IPS-20b (cell line): ENCODE measurements around the gene DIP2B.

Experiments used
- H3K27ac ChIP-seq: one replicate; pipeline ENCODE4 v1.5.1; 2013; ENCODE audit warnings: low read length
- H3K27me3 ChIP-seq: 2 replicates; pipeline ENCODE4 v1.6.1; 2013; ENCODE audit warnings: mild to moderate bottlenecking, low read length, inconsistent platforms; ENCODE audit not compliant: insufficient read depth
- H3K36me3 ChIP-seq: 2 replicates; pipeline ENCODE4 v1.6.1; 2013; ENCODE audit warnings: low read depth, mild to moderate bottlenecking, inconsistent platforms, low read length, moderate library complexity; ENCODE audit not compliant: insufficient read depth
- H3K4me1 ChIP-seq: 2 replicates; pipeline ENCODE4 v1.6.1; 2013; ENCODE audit warnings: mild to moderate bottlenecking, control low read depth, inconsistent platforms, low read length, moderate library complexity; ENCODE audit not compliant: insufficient read depth
- H3K4me3 ChIP-seq: 2 replicates; pipeline ENCODE4 v1.5.1; 2013; ENCODE audit warnings: mild to moderate bottlenecking, low read length, inconsistent platforms
- H3K9ac ChIP-seq: 2 replicates; pipeline ENCODE4 v1.6.1; 2013; ENCODE audit warnings: low read depth, mild to moderate bottlenecking, inconsistent platforms, low read length, moderate library complexity
- H3K9me3 ChIP-seq: 2 replicates; pipeline ENCODE4 v1.6.1; 2013; ENCODE audit warnings: mild to moderate bottlenecking, low read depth, low read length, inconsistent platforms; ENCODE audit not compliant: insufficient read depth

Gene DIP2B

DNA sequence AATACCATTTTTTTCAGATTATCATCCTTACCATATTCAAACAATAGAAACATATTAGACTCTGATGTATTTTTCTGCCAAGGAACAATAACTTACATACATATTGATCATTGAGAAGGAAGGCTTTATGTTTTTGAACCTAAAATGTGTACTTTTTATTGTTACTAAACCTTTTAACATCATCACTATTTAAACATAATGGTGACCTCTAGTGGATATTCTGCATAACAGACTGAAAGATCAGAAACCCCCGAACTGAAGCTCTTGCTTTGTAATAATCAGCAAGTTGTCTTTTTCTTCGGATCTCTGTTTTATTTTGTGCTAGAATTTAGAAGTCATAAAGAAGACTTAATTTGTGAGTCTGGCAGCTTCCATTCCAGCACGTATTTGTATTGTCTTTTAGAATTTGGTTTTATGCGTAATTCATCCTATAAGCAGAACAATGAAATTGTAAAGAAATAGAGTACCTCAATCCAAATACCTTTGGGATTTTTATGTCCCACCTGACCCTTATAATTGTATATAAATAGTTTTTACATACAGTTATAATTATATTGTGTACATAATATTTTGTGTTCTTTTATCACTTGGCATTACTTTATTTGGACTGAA is 133.2 kb downstream of the DIP2B start:
- Histone ChIP-seq H3K9ac (no peak overlapping the region), H3K27me3 (no peaks in the 10 kb centered on the region), H3K9me3 (no peaks in the 10 kb centered on the region), H3K36me3 (no peaks in the 10 kb centered on the region), H3K4me1 (peaks cover 6% of the 10 kb centered on the region; the same call in 1 of the 2 replicates), H3K27ac (no peak overlapping the region), H3K4me3 (no peak overlapping the region)

DNA sequence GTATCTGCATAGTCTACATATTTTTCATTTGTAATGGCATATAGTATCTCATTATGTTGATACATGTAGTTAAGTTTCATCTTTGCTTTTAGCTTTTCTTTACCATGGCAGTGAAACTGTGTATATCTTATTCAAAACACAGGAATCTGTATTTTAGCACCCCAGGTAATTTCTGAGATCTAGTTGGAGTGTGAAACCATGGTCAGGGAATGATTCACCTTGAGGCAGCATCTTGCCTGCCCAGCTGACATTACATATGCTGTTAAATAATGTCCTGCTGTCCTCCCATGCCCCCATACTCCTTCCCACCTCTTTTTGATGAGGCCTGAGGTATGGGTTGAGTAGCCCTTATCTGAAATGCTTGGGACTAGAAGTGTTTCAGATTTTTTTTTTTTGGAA is 133.7 kb downstream of the DIP2B start:
- H3K36me3 ChIP-seq, result no peaks in the 10 kb centered on the region

DNA sequence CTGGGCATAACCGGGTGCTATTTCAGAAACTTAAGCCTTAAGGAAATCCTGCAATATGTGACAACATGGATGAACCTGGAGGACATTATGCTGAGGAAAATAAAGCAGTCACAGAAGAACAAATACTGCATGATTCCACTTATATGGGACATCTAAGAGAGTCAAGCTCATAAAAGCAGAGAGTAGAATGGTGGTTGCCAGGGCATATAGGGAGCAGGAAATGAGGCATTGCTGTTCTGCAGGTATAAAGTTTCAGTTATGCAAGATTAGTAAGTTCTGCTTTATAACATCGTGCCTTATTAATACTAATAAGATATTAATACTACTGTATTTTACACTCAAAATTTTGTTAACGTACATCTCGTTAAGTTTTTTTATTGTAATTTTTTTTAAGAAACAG is 134.9 kb downstream of the DIP2B start:
- no peaks in the 10 kb centered on the region for H3K27me3 ChIP-seq
- H3K4me1 ChIP-seq, result peaks cover 6% of the 10 kb centered on the region; the same call in 1 of the 2 replicates
- peaks cover 7% of the 10 kb centered on the region; the same call in 1 of the 2 replicates for H3K36me3 ChIP-seq
- no peaks in the 10 kb centered on the region for H3K9me3 ChIP-seq
- H3K9ac ChIP-seq, result no peak overlapping the region
- H3K4me3 ChIP-seq, result no peak overlapping the region
- H3K27ac ChIP-seq, result no peak overlapping the region

More for the DNA sequence above, 133.7 kb downstream of the DIP2B start:
- Histone ChIP-seq H3K9ac (no peak overlapping the region), H3K27ac (no peak overlapping the region), H3K9me3 (no peaks in the 10 kb centered on the region), H3K4me3 (no peak overlapping the region), H3K4me1 (peaks cover 6% of the 10 kb centered on the region; the same call in 1 of the 2 replicates), H3K27me3 (no peaks in the 10 kb centered on the region)

DNA sequence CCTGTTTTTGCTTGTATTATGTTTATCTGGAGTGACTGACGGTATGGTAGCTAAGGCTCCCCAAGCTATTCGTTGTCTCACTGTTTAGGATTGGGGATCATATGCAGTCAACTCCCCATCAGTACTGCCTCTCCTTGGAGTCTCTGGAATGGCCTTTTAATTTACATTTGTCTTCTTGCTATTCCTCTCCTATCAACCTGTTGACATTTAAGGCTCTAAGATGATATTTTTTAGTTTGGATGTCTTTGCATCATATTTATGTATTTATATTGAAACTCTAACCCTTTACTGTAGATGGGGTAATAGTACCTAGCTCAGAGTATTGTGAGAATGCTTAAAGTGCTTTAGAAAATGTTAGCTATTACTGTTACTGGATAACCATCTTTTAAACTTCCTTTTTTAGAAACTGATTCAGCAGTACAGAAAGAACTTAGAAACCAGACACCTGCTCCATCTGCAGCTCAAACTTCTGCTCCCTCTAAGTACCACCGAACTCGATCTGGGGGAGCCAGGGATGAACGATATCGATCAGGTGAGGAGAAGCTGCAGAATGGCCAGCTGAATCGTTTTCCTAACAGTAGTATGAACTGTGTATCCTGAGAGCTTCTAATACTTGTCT is 135.6 kb downstream of the DIP2B start:
- Histone ChIP-seq H3K4me1 (peaks cover 6% of the 10 kb centered on the region; the same call in 1 of the 2 replicates), H3K27me3 (no peaks in the 10 kb centered on the region), H3K9ac (no peak overlapping the region), H3K36me3 (peaks cover 7% of the 10 kb centered on the region; the same call in 1 of the 2 replicates), H3K9me3 (no peaks in the 10 kb centered on the region), H3K4me3 (no peak overlapping the region), H3K27ac (no peak overlapping the region)

GRCh38 chr12:50641566-50641965 is 136.8 kb downstream of the DIP2B start:
- no peaks in the 10 kb centered on the region for H3K9me3 ChIP-seq
- H3K4me1 ChIP-seq, result peaks cover 6% of the 10 kb centered on the region; the same call in 1 of the 2 replicates
- no peak overlapping the region for H3K4me3 ChIP-seq
- no peaks in the 10 kb centered on the region for H3K27me3 ChIP-seq
- H3K9ac ChIP-seq, result no peak overlapping the region
- peaks cover 7% of the 10 kb centered on the region; the same call in 1 of the 2 replicates for H3K36me3 ChIP-seq
- no peak overlapping the region for H3K27ac ChIP-seq

GRCh38 chr12:50642035-50642451 is 137.3 kb downstream of the DIP2B start:
- Histone ChIP-seq H3K4me1 (peaks cover 6% of the 10 kb centered on the region; the same call in 1 of the 2 replicates), H3K9ac (no peak overlapping the region), H3K27ac (no peak overlapping the region)

GRCh38 chr12:50642761-50643160 is 138.0 kb downstream of the DIP2B start:
- peaks cover 7% of the 10 kb centered on the region; the same call in 1 of the 2 replicates for H3K4me1 ChIP-seq

More at GRCh38 chr12:50642035-50642451, 137.3 kb downstream of the DIP2B start:
- Histone ChIP-seq H3K9me3 (no peaks in the 10 kb centered on the region), H3K36me3 (peaks cover 7% of the 10 kb centered on the region; the same call in 1 of the 2 replicates), H3K27me3 (no peaks in the 10 kb centered on the region), H3K4me3 (no peak overlapping the region)

GRCh38 chr12:50647031-50647430 is 142.2 kb downstream of the DIP2B start:
- H3K27ac ChIP-seq, result no peak overlapping the region
- H3K36me3 ChIP-seq, result peaks cover 7% of the 10 kb centered on the region; the same call in 1 of the 2 replicates
- no peak overlapping the region for H3K4me3 ChIP-seq
- peaks cover 7% of the 10 kb centered on the region; the same call in 1 of the 2 replicates for H3K4me1 ChIP-seq
- H3K9me3 ChIP-seq, result no peaks in the 10 kb centered on the region
- H3K27me3 ChIP-seq, result no peaks in the 10 kb centered on the region
- H3K9ac ChIP-seq, result no peak overlapping the region

More at GRCh38 chr12:50642761-50643160, 138.0 kb downstream of the DIP2B start:
- Histone ChIP-seq H3K9ac (no peak overlapping the region), H3K36me3 (peaks cover 7% of the 10 kb centered on the region; the same call in 1 of the 2 replicates), H3K27me3 (no peaks in the 10 kb centered on the region), H3K27ac (no peak overlapping the region), H3K9me3 (no peaks in the 10 kb centered on the region), H3K4me3 (no peak overlapping the region)

DNA sequence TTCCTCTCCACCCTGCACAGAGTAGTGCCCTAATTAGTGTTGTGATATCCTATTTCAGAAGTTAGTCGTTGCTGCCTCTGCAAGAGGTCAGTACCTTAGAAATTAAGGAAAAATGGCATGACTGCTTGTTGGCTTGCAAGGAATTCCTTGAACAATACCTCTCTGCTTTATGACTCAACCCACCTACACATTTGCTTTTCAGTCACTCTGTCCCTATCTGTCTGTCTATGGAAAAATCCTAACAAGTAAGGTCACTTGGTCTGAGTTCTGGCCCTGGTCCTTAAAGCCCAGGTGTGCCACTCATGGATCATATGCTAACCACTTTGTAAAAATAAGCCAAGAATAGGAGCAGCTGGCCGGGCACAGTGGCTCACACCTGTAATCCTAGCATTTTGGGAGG is 142.7 kb downstream of the DIP2B start:
- peaks cover 7% of the 10 kb centered on the region; the same call in 1 of the 2 replicates for H3K4me1 ChIP-seq
- H3K9ac ChIP-seq, result no peak overlapping the region
- H3K4me3 ChIP-seq, result no peak overlapping the region
- no peaks in the 10 kb centered on the region for H3K9me3 ChIP-seq
- H3K27me3 ChIP-seq, result no peaks in the 10 kb centered on the region
- H3K36me3 ChIP-seq, result peaks cover 7% of the 10 kb centered on the region; the same call in 1 of the 2 replicates
- H3K27ac ChIP-seq, result no peak overlapping the region

- H3K9ac ChIP-seq, result no peak overlapping the region
- H3K4me1 ChIP-seq, result peaks cover 4% of the 10 kb centered on the region; the same call in 1 of the 2 replicates
- H3K27ac ChIP-seq, result no peak overlapping the region
- H3K36me3 ChIP-seq, result no peaks in the 10 kb centered on the region
- no peaks in the 10 kb centered on the region for H3K9me3 ChIP-seq
- H3K4me3 ChIP-seq, result no peak overlapping the region
- H3K27me3 ChIP-seq, result no peaks in the 10 kb centered on the region
These were observed 145.5 kb downstream of the DIP2B start for GRCh38 chr12:50650285-50650684.

DNA sequence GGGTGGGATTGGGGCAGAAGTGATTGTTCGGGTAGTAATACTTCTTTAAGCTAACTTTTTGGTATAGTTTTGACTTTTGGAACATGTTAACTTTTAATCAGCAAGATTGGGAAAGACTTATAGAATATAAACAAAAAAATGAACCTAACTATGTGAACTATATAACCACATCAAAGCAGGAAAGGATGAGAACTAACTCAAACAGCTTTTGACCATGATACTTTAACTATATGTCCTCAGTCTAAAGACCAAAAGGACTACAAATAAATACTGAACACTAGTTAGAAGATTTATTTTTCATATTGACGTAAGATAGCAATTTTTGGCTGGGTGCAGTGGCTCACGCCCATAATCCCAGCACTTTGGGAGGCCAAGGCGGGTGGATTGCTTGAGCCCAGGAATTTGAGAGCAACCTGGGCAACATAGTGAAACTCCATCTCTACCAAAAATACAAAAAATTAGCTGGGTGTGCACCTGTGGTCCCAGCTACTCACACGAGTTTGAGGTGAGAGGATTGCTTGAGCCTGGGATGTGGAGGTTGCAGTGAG is 150.7 kb downstream of the DIP2B start:
- Histone ChIP-seq H3K27ac (no peak overlapping the region), H3K4me3 (no peak overlapping the region), H3K27me3 (no peaks in the 10 kb centered on the region), H3K9ac (no peak overlapping the region), H3K9me3 (no peaks in the 10 kb centered on the region), H3K4me1 (no peaks in the 10 kb centered on the region), H3K36me3 (peaks cover 5% of the 10 kb centered on the region; the same call in 1 of the 2 replicates)
